Upper lobe of right lung (tissue), 1 donor: ENCODE results near the gene DAGLB. TPM values are rescaled to one million over a fixed set of nuclear protein-coding genes. Genes with fewer than 3 reads are reported as not detected.

Experiments used
- ATAC-seq: fragments of 200-7000 bp; cut with Tn5 transposase; one replicate; pipeline ENCODE4 v1.9.1; 2020; ENCODE audit warnings: mild to moderate bottlenecking, moderate library complexity
- DNase-seq: peaks from one replicate; pipeline ENCODE4 v3.0.0-alpha.2; 2020
- H3K27ac ChIP-seq: fragments of 200-600 bp; one replicate; pipeline ENCODE4 v1.8.0; 2022
- H3K27me3 ChIP-seq: fragments of 200-600 bp; one replicate; pipeline ENCODE4 v1.8.0; 2022; ENCODE audit warnings: mild to moderate bottlenecking
- H3K36me3 ChIP-seq: fragments of 200-600 bp; one replicate; pipeline ENCODE4 v1.8.0; 2022
- H3K4me1 ChIP-seq: fragments of 200-600 bp; one replicate; pipeline ENCODE4 v1.8.0; 2022
- H3K4me3 ChIP-seq: fragments of 200-600 bp; one replicate; pipeline ENCODE4 v1.8.0; 2022; ENCODE audit warnings: mild to moderate bottlenecking
- H3K9me3 ChIP-seq: fragments of 200-600 bp; one replicate; pipeline ENCODE4 v1.8.0; 2022
- intact Hi-C: fragments of 100-400 bp; cut with DNase I; formaldehyde crosslinking; loops from one replicate; pipeline ENCODE4 v1.11.0; 2022
- total RNA-seq: library from RNA; stranded (reverse); fragmentation: NEBNext Ultra II Directional; extraction: Animal tissue kit (Norgen Biotek cat#: 25700); gene quantifications from one replicate; pipeline ENCODE4 v1.2.1, GENCODE V29; 2021
- TF ChIP-seq, protein P1 (sequence below): fragments of 200-600 bp; IDR thresholded peaks from one replicate; pipeline ENCODE4 v1.8.0; 2022; ENCODE audit warnings: antibody characterized with exemption
- donor health status: DM: no; HTN: yes; CAD: no; lungs with severe emphysema.

Gene DAGLB
- total RNA-seq, 1 donor from 2014 or later = 34.7 TPM

DNA sequence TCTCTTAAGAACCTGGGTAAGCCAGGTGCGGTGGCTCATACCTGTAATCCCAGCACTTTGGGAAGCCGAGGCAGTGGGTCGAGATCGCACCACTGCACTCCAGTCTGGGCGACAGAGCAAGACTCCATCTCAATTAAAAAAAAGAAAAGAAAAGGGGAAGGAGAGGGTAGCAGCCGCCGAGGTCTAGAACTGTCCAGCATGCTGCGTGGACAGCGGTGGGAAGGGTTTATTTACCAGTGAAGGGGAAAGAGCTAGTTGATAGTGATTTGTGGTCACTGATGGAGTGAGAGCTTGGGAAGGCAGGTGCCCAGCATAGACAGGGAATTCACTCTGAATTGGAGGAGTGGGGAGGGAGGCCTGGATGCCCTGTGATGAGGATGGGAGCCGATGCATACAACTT is 43.4 kb upstream of the DAGLB start:
- no peak for DNase-seq
- Histone ChIP-seq H3K27ac (no peak overlapping the region), H3K4me1 (no peaks in the 10 kb centered on the region), H3K27me3 (no peaks in the 10 kb centered on the region), H3K9me3 (no peaks in the 10 kb centered on the region), H3K36me3 (no peaks in the 10 kb centered on the region), H3K4me3 (no peak overlapping the region)
- no peak for ATAC-seq
- TF ChIP-seq, protein P1, sequence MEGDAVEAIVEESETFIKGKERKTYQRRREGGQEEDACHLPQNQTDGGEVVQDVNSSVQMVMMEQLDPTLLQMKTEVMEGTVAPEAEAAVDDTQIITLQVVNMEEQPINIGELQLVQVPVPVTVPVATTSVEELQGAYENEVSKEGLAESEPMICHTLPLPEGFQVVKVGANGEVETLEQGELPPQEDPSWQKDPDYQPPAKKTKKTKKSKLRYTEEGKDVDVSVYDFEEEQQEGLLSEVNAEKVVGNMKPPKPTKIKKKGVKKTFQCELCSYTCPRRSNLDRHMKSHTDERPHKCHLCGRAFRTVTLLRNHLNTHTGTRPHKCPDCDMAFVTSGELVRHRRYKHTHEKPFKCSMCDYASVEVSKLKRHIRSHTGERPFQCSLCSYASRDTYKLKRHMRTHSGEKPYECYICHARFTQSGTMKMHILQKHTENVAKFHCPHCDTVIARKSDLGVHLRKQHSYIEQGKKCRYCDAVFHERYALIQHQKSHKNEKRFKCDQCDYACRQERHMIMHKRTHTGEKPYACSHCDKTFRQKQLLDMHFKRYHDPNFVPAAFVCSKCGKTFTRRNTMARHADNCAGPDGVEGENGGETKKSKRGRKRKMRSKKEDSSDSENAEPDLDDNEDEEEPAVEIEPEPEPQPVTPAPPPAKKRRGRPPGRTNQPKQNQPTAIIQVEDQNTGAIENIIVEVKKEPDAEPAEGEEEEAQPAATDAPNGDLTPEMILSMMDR = no peak
- intact Hi-C loops = no loop called here

DNA sequence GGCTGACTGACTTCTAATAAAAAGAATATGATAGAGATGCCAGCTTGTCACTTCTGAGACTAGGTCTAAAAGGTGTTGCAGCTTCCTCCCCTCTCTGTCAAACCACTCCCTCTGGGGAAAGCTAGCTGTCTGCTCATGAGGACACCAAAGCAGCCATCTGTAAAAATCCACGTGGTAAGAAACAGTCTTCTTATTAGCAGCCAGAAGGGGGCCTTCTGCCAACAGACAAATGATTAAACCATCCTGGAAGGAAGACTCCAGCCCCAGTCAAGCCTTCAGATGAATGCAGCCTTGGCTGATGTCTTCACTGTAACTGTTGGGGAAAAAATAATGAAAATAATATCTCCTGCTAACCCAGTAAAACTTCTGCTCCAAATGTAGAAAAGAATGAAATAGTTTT is 41.9 kb upstream of the DAGLB start:
- no peaks in the 10 kb centered on the region for H3K36me3 ChIP-seq
- TF ChIP-seq, protein P1 = no peak
- H3K27me3 ChIP-seq = no peaks in the 10 kb centered on the region
- H3K4me3 ChIP-seq = no peak overlapping the region
- intact Hi-C loops = no loop called here
- no peaks in the 10 kb centered on the region for H3K9me3 ChIP-seq
- ATAC-seq (no peak), DNase-seq (no peak)
- H3K4me1 ChIP-seq = peaks cover 3% of the 10 kb centered on the region
- no peak overlapping the region for H3K27ac ChIP-seq

DNA sequence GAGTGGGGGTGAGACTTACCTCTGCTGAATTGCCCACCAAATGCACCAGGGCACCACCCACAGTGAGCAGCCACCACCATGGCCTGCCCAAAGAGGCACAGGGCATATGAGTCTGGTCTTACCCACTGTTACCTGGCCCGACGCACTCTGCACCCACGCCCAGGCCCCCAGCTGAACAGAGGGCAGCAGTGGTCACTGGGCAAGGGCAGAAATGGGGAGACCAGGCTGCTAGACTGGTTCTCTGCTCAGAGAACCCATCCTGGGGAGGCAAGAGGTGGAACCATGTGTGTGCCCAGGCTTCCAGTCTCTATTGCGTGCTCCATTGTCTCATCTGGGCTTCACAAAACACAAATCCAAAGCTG is 39.4 kb upstream of the DAGLB start:
- H3K27me3 ChIP-seq = no peaks in the 10 kb centered on the region
- H3K9me3 ChIP-seq = no peaks in the 10 kb centered on the region
- H3K4me3 ChIP-seq = no peak overlapping the region
- H3K27ac ChIP-seq = no peak overlapping the region
- no peaks in the 10 kb centered on the region for H3K36me3 ChIP-seq
- ATAC-seq (no peak), DNase-seq (no peak)
- TF ChIP-seq, protein P1 = no peak
- H3K4me1 ChIP-seq = peaks cover 15% of the 10 kb centered on the region
- intact Hi-C loops = no loop called here

DNA sequence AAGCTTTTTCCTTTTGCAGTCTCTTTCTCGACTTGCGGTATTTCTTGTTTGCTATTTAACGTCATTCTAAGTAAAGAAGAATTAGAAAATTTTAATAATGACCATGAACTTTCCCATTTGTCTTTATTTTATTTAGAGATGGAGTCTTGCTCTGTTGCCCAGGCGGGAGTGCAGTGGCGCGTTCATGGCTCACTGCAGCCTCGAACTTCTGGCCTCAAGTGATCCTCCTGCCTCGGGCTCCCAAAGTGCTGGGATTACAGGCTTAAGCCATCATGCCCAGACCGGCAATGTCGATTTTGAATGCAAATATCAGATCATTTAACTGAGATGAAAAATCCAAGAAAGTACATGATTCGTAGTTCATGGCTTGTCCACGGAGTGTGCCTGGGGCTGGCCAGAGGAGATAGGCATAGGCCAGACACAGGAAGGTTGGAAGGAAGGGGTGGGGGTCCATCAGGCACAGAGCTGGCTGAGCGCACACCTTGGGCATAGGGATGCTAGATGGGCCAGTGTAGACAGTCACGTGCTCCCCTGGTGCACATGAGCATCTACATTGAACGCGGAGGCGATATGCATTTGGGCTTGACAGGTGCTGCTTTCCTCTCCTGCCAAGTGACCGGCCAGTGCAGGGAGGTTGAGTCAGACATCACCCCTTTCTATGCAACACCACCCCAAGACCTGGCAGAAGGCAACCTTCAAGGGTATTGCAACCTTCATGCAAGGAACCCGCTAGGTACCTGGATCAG is 38.9 kb upstream of the DAGLB start:
- intact Hi-C loops = no loop called here
- ATAC-seq (no peak), DNase-seq (peak; percentile 34)
- Histone ChIP-seq H3K4me1 (peaks cover 18% of the 10 kb centered on the region), H3K27me3 (no peaks in the 10 kb centered on the region), H3K4me3 (no peak overlapping the region), H3K27ac (no peak overlapping the region), H3K9me3 (no peaks in the 10 kb centered on the region), H3K36me3 (no peaks in the 10 kb centered on the region)
- TF ChIP-seq, protein P1 = no peak

DNA sequence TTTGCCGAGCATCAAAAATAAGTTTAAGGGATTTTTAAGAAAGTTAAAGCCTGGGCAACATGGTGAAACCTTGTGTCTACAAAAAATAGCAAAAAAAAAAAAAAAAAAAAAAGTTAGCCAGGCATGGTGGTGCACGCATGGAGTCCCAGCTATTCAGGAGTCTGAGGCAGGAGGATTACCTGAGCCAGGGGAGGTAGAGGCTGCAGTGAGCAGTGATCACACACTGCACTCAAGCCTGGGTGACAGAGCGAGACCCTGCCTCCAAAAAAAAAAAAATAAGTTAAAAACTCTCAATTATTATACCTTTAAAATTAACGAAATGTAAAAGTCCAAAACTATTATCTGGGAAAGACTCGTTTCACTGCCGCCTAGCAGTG is 35.0 kb upstream of the DAGLB start:
- Histone ChIP-seq H3K4me3 (peak overlapping the region; percentile 95), H3K9me3 (no peaks in the 10 kb centered on the region), H3K27me3 (no peaks in the 10 kb centered on the region), H3K27ac (peak overlapping the region; percentile 89), H3K4me1 (peaks cover 37% of the 10 kb centered on the region), H3K36me3 (peaks cover 4% of the 10 kb centered on the region)
- ATAC-seq (no peak), DNase-seq (no peak)
- TF ChIP-seq, protein P1 = no peak
- intact Hi-C loops = no loop called here

DNA sequence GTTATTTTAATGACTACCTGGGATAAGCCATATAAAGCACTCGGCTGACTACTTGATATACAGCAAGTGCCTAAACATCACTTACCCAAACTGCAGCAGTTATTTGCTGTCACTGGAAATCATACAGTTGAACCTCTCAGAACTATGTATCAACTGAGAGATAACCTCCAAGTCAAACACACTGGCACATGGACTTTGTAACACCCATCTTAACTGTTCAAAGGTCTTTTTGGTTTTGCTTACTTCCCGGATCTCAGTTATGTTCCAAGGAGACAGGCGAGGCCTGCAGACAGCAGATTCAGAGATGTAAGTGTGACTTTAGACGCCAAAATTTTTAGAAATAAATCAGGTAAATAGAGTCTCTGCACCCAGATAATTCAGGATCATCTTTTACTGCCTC is 34.6 kb upstream of the DAGLB start:
- intact Hi-C loops = no loop called here
- no peak overlapping the region for H3K27ac ChIP-seq
- H3K4me1 ChIP-seq = peaks cover 40% of the 10 kb centered on the region
- no peaks in the 10 kb centered on the region for H3K9me3 ChIP-seq
- TF ChIP-seq, protein P1 = no peak
- no peaks in the 10 kb centered on the region for H3K27me3 ChIP-seq
- DNase-seq (no peak), ATAC-seq (no peak)
- H3K36me3 ChIP-seq = peaks cover 4% of the 10 kb centered on the region
- H3K4me3 ChIP-seq = peak overlapping the region; percentile 95
